Right cardiac atrium (tissue), 5 donors: ENCODE results near the gene P4HA2. TPM values are rescaled to one million over a fixed set of nuclear protein-coding genes. Genes with fewer than 3 reads are reported as not detected.

Source experiments
- ATAC-seq, 2 donors: fragments of 200-7000 bp; cut with Tn5 transposase; one replicate each; pipeline versions ENCODE4 v1.8.0 to v1.9.1; 2020; ENCODE audit warnings: moderate library complexity in 2 of 2, mild to moderate bottlenecking in 1 of 2
- DNase-seq, 3 donors: peaks; one replicate each; pipeline ENCODE4 v3.0.0-alpha.2; 2020
- H3K27ac ChIP-seq: one replicate; pipeline ENCODE4 v1.5.1; 2013; ENCODE audit warnings: mild to moderate bottlenecking, low read length, control low read depth, moderate library complexity
- H3K27me3 ChIP-seq: one replicate; pipeline ENCODE4 v1.6.1; 2013; ENCODE audit not compliant: control insufficient read depth, insufficient read depth
- H3K4me1 ChIP-seq: one replicate; pipeline ENCODE4 v1.6.1; 2013; ENCODE audit warnings: low read length; ENCODE audit not compliant: control insufficient read depth, insufficient read depth
- H3K4me3 ChIP-seq: one replicate; pipeline ENCODE4 v1.5.1; 2013; ENCODE audit warnings: low read length, control low read depth
- H3K9me3 ChIP-seq: one replicate; pipeline ENCODE4 v1.6.1; 2013; ENCODE audit warnings: low read length; ENCODE audit not compliant: control insufficient read depth
- WGBS: extraction: QIAGEN DNeasy Blood & Tissue Kit; methylation state at CpG from one replicate; pipeline ENCODE4 v1.1.7; 2013; 5-methylcytosine and 5-hydroxymethylcytosine counted together
- intact Hi-C, 4 donors: fragments of 100-400 bp; cut with DNase I; formaldehyde crosslinking; loops; one replicate each; pipeline versions ENCODE4 v1.11.0 to v1.14.0; 2022 to 2023
- polyA plus RNA-seq: library from polyadenylated mRNA; stranded (reverse); fragments of 200-250 nt; gene quantifications from one replicate; pipeline ENCODE4 v1.2.3, GENCODE V29; 2013
- total RNA-seq, 4 donors: library from RNA; stranded (reverse); fragmentation: NEBNext Ultra II Directional; extraction: Animal tissue kit (Norgen Biotek cat#: 25700); gene quantifications; one replicate each; pipeline ENCODE4 v1.2.1, GENCODE V29; 2021
- donor health status: healthy with polysubstance abuse.
- donor health status: DM: no; HTN: yes; CAD: no.
- donor health status: DM: no; HTN: no; CAD: no.
- donor health status: DM: no; HTN: yes; CAD: no; lungs with severe emphysema.
- donor health status: DM: yes; HTN: yes; CAD: no.

The P4HA2 gene
- total and polyA plus RNA-seq, 5 donors, result 51.9 to 103 (median 71.4) TPM

- ATAC-seq (no peak), DNase-seq (no peak)
- WGBS, result 92% methylated on average over 9 of the region's 9 CpGs
- peaks cover 5% of the 10 kb centered on the region for H3K4me1 ChIP-seq
- H3K9me3 ChIP-seq, result no peaks in the 10 kb centered on the region
- H3K27ac ChIP-seq, result no peak overlapping the region
- H3K27me3 ChIP-seq, result no peaks in the 10 kb centered on the region
- intact Hi-C loops, result loop anchor here in 1 of 4 donors (10.0 kb wide), 1 partner anchor 54 kb away; no protein-coding TSS in a partner anchor
- H3K4me3 ChIP-seq, result no peak overlapping the region
Measured at GRCh38 chr5:132230871-132231270, 3.2 kb upstream of the P4HA2 start.

GRCh38 chr5:132229236-132229635 lies 1.6 kb upstream of the P4HA2 start:
- Histone ChIP-seq H3K9me3 (no peaks in the 10 kb centered on the region), H3K27me3 (no peaks in the 10 kb centered on the region), H3K27ac (no peak overlapping the region), H3K4me1 (peaks cover 15% of the 10 kb centered on the region), H3K4me3 (no peak overlapping the region)
- ATAC-seq (no peak), DNase-seq (no peak)
- WGBS, result 97% methylated on average over 5 of the region's 5 CpGs
- intact Hi-C loops, result no loop called here

GRCh38 chr5:132228241-132229035 lies 785 bp upstream of the P4HA2 start:
- WGBS, result 60% methylated on average over 27 of the region's 27 CpGs
- Histone ChIP-seq H3K27me3 (no peaks in the 10 kb centered on the region), H3K27ac (peak overlapping the region; percentile 81), H3K4me3 (peak overlapping the region; percentile 86), H3K9me3 (no peaks in the 10 kb centered on the region), H3K4me1 (peaks cover 16% of the 10 kb centered on the region)
- ATAC-seq, result no peak
- intact Hi-C loops, result no loop called here
- peak in 2 of 3 donors; percentile 48 to 70 for DNase-seq

- peaks cover 23% of the 10 kb centered on the region for H3K4me1 ChIP-seq
- ATAC-seq (peak in 1 of 2 donors; percentile 80), DNase-seq (peak in 1 of 3 donors; percentile 93)
- peak overlapping the region; percentile 86 for H3K4me3 ChIP-seq
- under 1% methylated on average over 13 of the region's 13 CpGs for WGBS
- no peaks in the 10 kb centered on the region for H3K9me3 ChIP-seq
- intact Hi-C loops, result no loop called here
- peak overlapping the region; percentile 81 for H3K27ac ChIP-seq
- no peaks in the 10 kb centered on the region for H3K27me3 ChIP-seq
Measured at GRCh38 chr5:132227235-132227484, 493 bp downstream of the P4HA2 start.

GRCh38 chr5:132226516-132227234 lies 978 bp downstream of the P4HA2 start:
- 60% methylated on average over 23 of the region's 23 CpGs for WGBS
- no peaks in the 10 kb centered on the region for H3K27me3 ChIP-seq
- H3K4me3 ChIP-seq, result peak overlapping the region; percentile 86
- H3K9me3 ChIP-seq, result no peaks in the 10 kb centered on the region
- DNase-seq (peak; percentile 46 to 78 (median 53)), ATAC-seq (peak; percentile 28 to 30)
- intact Hi-C loops, result no loop called here
- H3K4me1 ChIP-seq, result peaks cover 25% of the 10 kb centered on the region
- H3K27ac ChIP-seq, result peak overlapping the region; percentile 81

- Histone ChIP-seq H3K27me3 (no peaks in the 10 kb centered on the region), H3K9me3 (no peaks in the 10 kb centered on the region), H3K4me3 (no peak overlapping the region), H3K4me1 (peaks cover 30% of the 10 kb centered on the region), H3K27ac (peak overlapping the region; percentile 84)
- WGBS, result 29% methylated on average over 13 of the region's 13 CpGs
- intact Hi-C loops, result no loop called here
- DNase-seq (peak; percentile 76 to 87 (median 85)), ATAC-seq (peak; percentile 35 to 49)
Measured at GRCh38 chr5:132225165-132226032, 2.3 kb downstream of the P4HA2 start.

- intact Hi-C loops, result no loop called here
- peak overlapping the region; percentile 14 for H3K27ac ChIP-seq
- ATAC-seq, result no peak
Measured at GRCh38 chr5:132224716-132225115, 2.9 kb downstream of the P4HA2 start.

GRCh38 chr5:132223861-132224260 lies 3.8 kb downstream of the P4HA2 start:
- no peak for DNase-seq
- H3K4me3 ChIP-seq, result no peak overlapping the region
- H3K27ac ChIP-seq, result no peak overlapping the region
- H3K4me1 ChIP-seq, result peaks cover 37% of the 10 kb centered on the region
- WGBS, result 93% methylated on average over 2 of the region's 2 CpGs
- intact Hi-C loops, result no loop called here
- ATAC-seq, result no peak
- H3K27me3 ChIP-seq, result no peaks in the 10 kb centered on the region
- H3K9me3 ChIP-seq, result no peaks in the 10 kb centered on the region

More at GRCh38 chr5:132224716-132225115, 2.9 kb downstream of the P4HA2 start:
- Histone ChIP-seq H3K4me1 (peaks cover 32% of the 10 kb centered on the region), H3K27me3 (no peaks in the 10 kb centered on the region), H3K4me3 (no peak overlapping the region), H3K9me3 (no peaks in the 10 kb centered on the region)
- DNase-seq, result no peak
- WGBS, result 35% methylated on average over 1 of the region's 1 CpG

- no peak overlapping the region for H3K4me3 ChIP-seq
- intact Hi-C loops, result no loop called here
- 84% methylated on average over 3 of the region's 3 CpGs for WGBS
- DNase-seq (no peak), ATAC-seq (no peak)
- no peaks in the 10 kb centered on the region for H3K27me3 ChIP-seq
- no peak overlapping the region for H3K27ac ChIP-seq
- H3K9me3 ChIP-seq, result no peaks in the 10 kb centered on the region
- H3K4me1 ChIP-seq, result peaks cover 39% of the 10 kb centered on the region
Measured at GRCh38 chr5:132222649-132223038, 5.0 kb downstream of the P4HA2 start.

- ATAC-seq (peak; percentile 25 to 42), DNase-seq (peak; percentile 71 to 86 (median 82))
- Histone ChIP-seq H3K9me3 (no peaks in the 10 kb centered on the region), H3K4me3 (no peak overlapping the region), H3K27me3 (no peaks in the 10 kb centered on the region), H3K4me1 (peaks cover 39% of the 10 kb centered on the region), H3K27ac (peak overlapping the region; percentile 73)
- intact Hi-C loops, result no loop called here
- WGBS, result 52% methylated on average over 7 of the region's 7 CpGs
Measured at GRCh38 chr5:132221781-132222648, 5.6 kb downstream of the P4HA2 start.
